Muscle of leg (tissue), 11 donors: ENCODE results near the gene MCHR1. TPM values are rescaled to one million over a fixed set of nuclear protein-coding genes. Genes with fewer than 3 reads are reported as not detected.
"Not testable (repeated sequence)": the region's sequence is repeated elsewhere in the genome, so short reads cannot be mapped to it uniquely, and the experiment has no call there.

Experiments used
- DNase-seq: peaks from one replicate; pipeline ENCODE4 v3.0.0; 2013
- H3K27ac ChIP-seq: one replicate; pipeline ENCODE4 v1.5.1; 2013; ENCODE audit warnings: mild to moderate bottlenecking, low read length, control low read depth
- H3K27me3 ChIP-seq: one replicate; pipeline ENCODE4 v1.6.1; 2013; ENCODE audit warnings: low read length; ENCODE audit not compliant: control insufficient read depth, insufficient read depth
- H3K36me3 ChIP-seq: one replicate; pipeline ENCODE4 v1.6.1; 2013; ENCODE audit warnings: low read length; ENCODE audit not compliant: control insufficient read depth, insufficient read depth
- H3K4me1 ChIP-seq: one replicate; pipeline ENCODE4 v1.6.1; 2013; ENCODE audit warnings: low read length; ENCODE audit not compliant: control insufficient read depth, insufficient read depth
- H3K4me3 ChIP-seq: one replicate; pipeline ENCODE4 v1.5.1; 2013; ENCODE audit warnings: low read length, control low read depth
- H3K9me3 ChIP-seq: replicated peaks from 2 replicates; pipeline ENCODE4 v1.6.1; 2013; ENCODE audit warnings: low read depth, low read length; ENCODE audit not compliant: control insufficient read depth
- WGBS: methylation state at CpG from one replicate; pipeline ENCODE4 v1.1.5; 2013; ENCODE audit warnings: missing lambda C conversion rate; ENCODE audit not compliant: insufficient coverage; 5-methylcytosine and 5-hydroxymethylcytosine counted together
- polyA plus RNA-seq, 8 donors: library from polyadenylated mRNA; unstranded; fragments of 120-200 nt; gene quantifications; one replicate each; pipeline versions ENCODE4 v1.2.1 to v1.2.3, GENCODE V29; 2013; ENCODE audit warnings: inconsistent platforms in 1 of 8, low replicate concordance in 1 of 8; ENCODE audit not compliant: insufficient read length in 8 of 8, insufficient read depth in 1 of 8
- total RNA-seq: library from RNA; stranded (reverse); fragments of 120-200 nt; gene quantifications from one replicate; pipeline ENCODE4 v1.2.4, GENCODE V29; 2013

The MCHR1 gene
- total and polyA plus RNA-seq, 9 donors, result 0.14 to 0.56 (median 0.26) TPM

DNA sequence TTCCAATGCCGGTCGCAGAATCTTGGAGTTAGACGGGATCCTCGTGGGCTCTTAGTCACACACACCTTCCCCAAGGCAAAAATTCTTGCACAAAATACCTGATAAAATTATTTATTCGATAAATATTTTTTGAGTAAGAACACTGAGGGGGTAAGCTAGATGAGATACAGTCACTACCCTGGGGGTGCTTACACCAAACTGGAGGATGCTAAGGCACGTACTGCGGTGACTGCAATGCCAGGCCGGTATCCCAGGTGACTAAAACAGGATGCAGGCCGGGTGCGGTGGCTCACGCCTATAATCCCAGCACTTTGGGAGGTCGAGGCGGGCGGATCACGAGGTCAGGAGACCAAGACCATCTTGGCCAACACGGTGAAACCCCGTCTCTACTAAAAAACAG, 41.0 kb upstream of the MCHR1 start:
- H3K36me3 ChIP-seq, result no peaks in the 10 kb centered on the region
- 98% methylated on average over 11 of the region's 17 CpGs for WGBS
- no peak for DNase-seq
- no peaks in the 10 kb centered on the region for H3K27me3 ChIP-seq
- H3K27ac ChIP-seq, result no peak overlapping the region
- H3K4me3 ChIP-seq, result no peak overlapping the region
- H3K9me3 ChIP-seq, result no peaks in the 10 kb centered on the region
- peaks cover 15% of the 10 kb centered on the region for H3K4me1 ChIP-seq

DNA sequence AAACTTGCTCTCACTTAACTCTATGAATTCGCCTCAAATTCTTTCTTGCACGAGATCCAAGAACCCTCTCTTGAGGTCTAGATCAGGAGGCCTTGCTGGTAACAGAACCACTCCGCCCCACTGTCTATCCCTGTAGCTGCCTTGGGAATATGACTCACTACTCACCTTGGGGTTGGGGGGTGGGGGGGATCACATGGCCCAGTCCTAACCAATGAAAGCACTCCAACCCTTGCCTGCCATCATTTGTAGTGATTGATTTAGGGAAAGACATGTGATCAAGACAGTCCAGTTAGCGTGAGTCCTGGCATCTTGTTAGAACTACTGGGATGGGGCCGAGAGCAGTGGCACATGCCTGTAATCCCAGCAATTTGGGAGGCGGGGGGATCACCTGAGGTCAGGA, 38.0 kb upstream of the MCHR1 start:
- peaks cover 11% of the 10 kb centered on the region for H3K4me1 ChIP-seq
- no peak for DNase-seq
- no peaks in the 10 kb centered on the region for H3K9me3 ChIP-seq
- H3K27me3 ChIP-seq, result no peaks in the 10 kb centered on the region
- no peak overlapping the region for H3K4me3 ChIP-seq
- H3K36me3 ChIP-seq, result no peaks in the 10 kb centered on the region
- 78% methylated on average over 4 of the region's 6 CpGs for WGBS
- no peak overlapping the region for H3K27ac ChIP-seq

DNA sequence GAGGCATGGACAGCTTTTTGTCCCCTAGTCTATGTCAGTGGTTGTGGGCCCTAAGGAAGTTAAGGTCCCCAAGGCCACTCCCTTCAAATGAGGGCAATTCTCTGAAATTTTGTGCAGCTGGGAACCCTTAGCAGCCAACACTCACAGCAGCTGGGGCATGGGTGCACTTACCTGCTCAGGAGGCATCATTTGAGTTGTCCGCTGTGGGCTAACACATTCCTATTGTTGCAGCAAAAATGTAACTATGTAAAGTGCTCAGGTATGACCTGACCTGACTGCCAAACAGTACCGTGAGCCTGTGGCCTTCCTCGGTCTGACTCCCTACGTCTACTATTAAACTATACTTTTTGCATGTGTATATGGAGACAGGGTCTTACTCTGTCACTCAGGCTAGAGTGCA, 37.0 kb upstream of the MCHR1 start:
- Histone ChIP-seq H3K36me3 (no peaks in the 10 kb centered on the region), H3K4me3 (no peak overlapping the region), H3K4me1 (peaks cover 16% of the 10 kb centered on the region), H3K27ac (no peak overlapping the region), H3K9me3 (no peaks in the 10 kb centered on the region), H3K27me3 (no peaks in the 10 kb centered on the region)
- no CpG with 5 or more reads among the region's 4 CpGs for WGBS
- DNase-seq, result no peak

DNA sequence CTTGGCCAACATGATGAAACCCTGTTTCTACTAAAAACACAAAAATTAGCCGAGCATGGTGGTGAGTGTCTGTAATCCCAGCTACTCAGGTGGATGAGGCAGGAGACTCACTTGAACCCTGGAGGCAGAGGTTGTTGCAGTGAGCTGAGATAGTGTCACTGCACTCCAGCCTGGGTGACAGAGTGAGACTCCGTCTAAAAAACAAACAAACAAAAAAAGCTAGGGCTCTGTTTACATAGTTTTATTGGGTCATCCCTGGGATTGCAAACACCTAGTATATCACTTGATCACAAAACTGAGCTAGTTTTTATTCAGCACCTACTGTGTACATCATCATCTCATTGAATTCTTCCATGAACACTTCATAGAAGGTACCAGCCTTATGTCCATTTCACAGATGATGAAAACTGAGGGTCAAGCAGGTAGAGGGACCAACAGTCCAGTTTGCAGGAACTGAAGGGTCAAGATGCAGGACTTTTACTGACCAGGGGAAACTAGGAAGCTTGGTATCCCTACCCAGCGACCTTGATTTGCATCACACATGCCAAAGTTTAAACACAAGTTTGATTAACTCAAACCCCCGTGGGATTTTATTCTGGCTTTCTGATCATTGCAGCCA, 33.6 kb upstream of the MCHR1 start:
- Histone ChIP-seq H3K27ac (no peak overlapping the region), H3K4me3 (no peak overlapping the region), H3K36me3 (no peaks in the 10 kb centered on the region), H3K4me1 (peaks cover 9% of the 10 kb centered on the region), H3K9me3 (no peaks in the 10 kb centered on the region), H3K27me3 (no peaks in the 10 kb centered on the region)
- WGBS, result 40% methylated on average over 1 of the region's 4 CpGs
- no peak for DNase-seq

DNA sequence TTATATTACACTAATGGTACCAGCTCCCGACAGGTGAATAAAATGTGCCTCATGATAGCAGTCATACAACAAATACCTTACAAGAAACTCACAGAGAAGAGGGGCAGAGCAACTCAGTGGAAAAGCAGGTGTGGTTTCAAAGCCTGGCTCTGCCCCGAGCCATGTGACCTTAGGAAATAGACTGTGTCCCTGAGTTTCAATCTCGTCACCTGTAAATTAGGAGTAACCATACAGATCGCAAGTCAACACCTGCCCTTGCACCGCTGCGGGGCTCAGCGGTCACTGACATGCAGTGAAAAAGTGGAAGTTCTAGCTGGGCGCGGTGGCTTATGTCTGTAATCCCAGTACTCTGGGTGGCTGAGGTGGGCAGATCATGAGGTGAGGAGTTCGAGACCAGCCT, 30.9 kb upstream of the MCHR1 start:
- Histone ChIP-seq H3K4me1 (peaks cover 26% of the 10 kb centered on the region), H3K27ac (no peak overlapping the region), H3K9me3 (no peaks in the 10 kb centered on the region), H3K27me3 (no peaks in the 10 kb centered on the region), H3K4me3 (no peak overlapping the region), H3K36me3 (no peaks in the 10 kb centered on the region)
- no peak for DNase-seq
- WGBS, result 87% methylated on average over 7 of the region's 10 CpGs

DNA sequence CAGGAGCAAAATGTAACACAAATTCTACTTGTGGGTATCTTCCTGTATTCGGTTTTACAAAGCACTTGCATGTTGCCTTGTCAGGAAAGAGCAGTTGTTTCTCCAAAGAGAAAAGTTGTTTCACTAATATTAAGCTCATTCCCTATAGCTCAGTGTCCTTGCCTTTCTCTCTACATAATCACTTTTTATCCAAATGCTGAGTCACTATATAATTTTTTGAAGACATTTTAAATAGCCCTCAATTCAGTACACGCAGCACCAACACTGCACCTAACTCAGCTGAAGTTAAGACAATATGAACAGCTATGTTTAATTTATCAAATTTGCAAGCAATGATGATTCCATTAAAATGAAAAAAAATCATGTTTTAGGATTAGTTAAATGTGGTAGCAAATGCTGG, 28.2 kb upstream of the MCHR1 start:
- H3K4me3 ChIP-seq, result no peak overlapping the region
- no peaks in the 10 kb centered on the region for H3K36me3 ChIP-seq
- peaks cover 46% of the 10 kb centered on the region for H3K4me1 ChIP-seq
- H3K27me3 ChIP-seq, result no peaks in the 10 kb centered on the region
- H3K9me3 ChIP-seq, result no peaks in the 10 kb centered on the region
- WGBS, result no CpG with 5 or more reads among the region's 2 CpGs
- H3K27ac ChIP-seq, result peak overlapping the region; percentile 99
- no peak for DNase-seq

DNA sequence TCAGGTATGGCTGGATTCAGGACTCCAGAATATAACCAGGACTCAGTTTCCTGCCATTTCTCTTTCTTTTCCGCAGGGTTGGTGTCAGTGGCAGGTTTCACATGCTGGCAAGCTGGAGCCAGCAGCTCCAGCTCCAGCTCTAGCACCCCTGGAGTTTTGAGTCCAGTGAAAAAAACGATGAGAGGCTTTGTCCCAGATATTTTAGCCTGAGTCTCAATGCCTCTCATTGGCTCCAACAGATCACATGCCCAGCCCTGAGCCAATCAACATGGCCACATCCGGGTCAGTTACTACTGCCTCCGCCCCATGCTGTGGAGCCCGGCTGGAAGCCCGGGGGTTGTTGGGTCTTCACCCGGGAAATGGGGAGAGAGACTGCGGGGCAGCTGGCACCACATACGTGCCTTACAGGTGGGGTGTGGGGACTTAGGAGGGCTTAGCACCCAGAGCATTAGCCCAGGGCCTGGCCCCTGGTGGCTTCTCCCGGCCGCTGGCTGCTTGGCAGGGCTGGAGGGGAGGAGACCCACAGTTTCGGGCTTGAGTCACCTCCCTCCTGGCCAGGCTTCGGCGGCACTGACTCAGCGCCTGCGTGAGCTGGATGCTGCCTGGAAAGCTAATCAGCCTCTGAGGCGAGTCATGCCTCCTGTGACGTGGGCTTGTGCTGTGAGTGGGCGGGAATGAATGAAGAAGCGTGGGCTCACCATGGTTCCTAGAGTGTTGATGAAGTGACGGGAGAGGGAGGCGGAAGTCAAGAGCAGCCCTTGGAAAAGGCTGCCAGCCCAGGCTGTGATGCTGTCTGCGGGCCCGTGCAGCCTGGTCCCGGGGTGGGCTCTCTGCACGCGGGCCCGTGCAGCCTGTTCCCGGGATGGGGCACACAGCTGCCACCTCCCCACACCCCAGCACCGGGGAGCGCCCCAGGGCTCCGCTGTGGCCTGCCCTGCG, 27.5 kb upstream of the MCHR1 start:
- 7% methylated on average over 25 of the region's 33 CpGs for WGBS

DNA sequence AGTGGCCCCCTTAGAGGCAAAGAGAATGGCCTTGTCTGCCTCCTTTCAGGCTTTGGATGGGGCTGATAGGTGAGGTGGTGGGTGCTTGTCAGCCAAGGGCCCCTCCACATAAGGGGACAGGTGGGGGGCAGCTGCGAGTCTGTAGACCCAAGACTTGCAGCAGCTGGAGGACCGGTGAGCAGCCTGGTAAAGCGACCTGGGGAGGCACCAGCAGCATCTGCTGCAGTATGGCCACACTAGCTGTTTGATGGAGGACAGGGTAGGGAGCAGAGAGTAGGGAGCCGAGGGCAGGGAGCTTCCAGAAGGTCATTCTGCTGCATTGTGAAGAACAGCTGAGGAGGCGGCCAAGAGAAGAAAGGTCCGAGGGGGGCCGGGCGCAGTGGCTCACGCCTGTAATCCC, 25.9 kb upstream of the MCHR1 start:
- no peak for DNase-seq
- Histone ChIP-seq H3K4me3 (no peak overlapping the region), H3K27me3 (no peaks in the 10 kb centered on the region), H3K36me3 (no peaks in the 10 kb centered on the region), H3K4me1 (peaks cover 39% of the 10 kb centered on the region), H3K27ac (peak overlapping the region; percentile 99), H3K9me3 (no peaks in the 10 kb centered on the region)
- WGBS, result 67% methylated on average over 8 of the region's 9 CpGs

More for the DNA sequence above, 27.5 kb upstream of the MCHR1 start:
- Histone ChIP-seq H3K27ac (peak overlapping the region; percentile 99), H3K4me3 (peak overlapping the region; percentile 83), H3K27me3 (no peaks in the 10 kb centered on the region), H3K9me3 (no peaks in the 10 kb centered on the region), H3K36me3 (no peaks in the 10 kb centered on the region), H3K4me1 (peaks cover 39% of the 10 kb centered on the region)
- peak; percentile 99 for DNase-seq

DNA sequence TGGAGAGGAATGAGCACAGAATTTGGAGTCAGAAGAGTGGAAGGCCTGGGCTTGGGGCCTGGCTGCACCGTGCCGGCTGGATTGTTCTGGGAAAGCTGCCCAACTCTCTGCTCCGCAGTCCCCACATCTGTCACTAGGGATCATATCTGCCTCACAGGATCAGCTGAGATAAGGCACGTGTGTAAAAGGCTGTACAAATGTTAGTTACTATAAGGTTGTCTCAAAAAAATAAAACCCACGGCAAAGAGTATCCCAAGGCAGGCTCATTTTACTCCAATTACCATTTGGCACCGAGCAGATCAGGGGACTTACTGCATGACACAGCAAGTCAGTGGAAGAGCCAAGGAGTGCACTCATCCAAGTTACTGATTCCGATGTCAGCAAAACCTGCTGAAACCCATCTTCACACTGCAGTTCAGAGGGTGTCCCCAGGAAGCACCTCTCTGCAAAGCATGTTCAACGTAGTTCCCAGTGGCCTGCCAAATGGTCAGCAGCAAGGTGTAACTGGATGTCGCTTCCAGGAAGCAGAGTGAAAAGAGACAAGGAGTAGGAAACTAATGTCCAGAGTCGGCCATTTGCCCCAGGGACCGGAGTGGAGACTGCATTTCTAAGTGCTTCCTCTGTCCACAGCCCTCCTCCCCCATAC, 24.6 kb upstream of the MCHR1 start:
- no peaks in the 10 kb centered on the region for H3K9me3 ChIP-seq
- H3K4me3 ChIP-seq, result no peak overlapping the region
- no peaks in the 10 kb centered on the region for H3K27me3 ChIP-seq
- 26% methylated on average over 3 of the region's 11 CpGs for WGBS
- peak overlapping the region; percentile 99 for H3K27ac ChIP-seq
- H3K4me1 ChIP-seq, result peaks cover 39% of the 10 kb centered on the region
- peak; percentile 95 for DNase-seq
- no peaks in the 10 kb centered on the region for H3K36me3 ChIP-seq

DNA sequence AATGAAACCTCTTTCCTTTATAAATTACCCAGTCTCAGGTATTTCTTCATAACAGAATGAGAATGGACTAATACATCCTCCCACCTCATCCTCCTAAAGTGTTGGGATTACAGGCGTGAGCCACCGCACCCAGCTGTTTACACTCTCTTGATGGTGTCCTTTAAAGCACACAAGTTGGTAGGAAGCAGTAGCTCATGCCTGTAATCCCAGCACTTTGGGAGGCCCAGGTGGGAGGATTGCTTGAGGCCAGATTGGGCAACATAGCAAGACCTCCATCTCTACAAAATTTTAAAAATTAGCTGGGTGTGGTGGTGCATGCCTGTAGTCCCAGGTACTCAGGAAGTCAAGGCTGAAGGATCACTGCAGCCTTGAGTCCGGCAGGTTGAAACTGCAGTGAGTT, 23.3 kb upstream of the MCHR1 start:
- H3K27me3 ChIP-seq, H3K4me3 ChIP-seq, H3K9me3 ChIP-seq, H3K36me3 ChIP-seq, H3K27ac ChIP-seq, DNase-seq: not testable (repeated sequence)
- peaks cover 39% of the 10 kb centered on the region for H3K4me1 ChIP-seq
- WGBS, result no CpG with 5 or more reads among the region's 3 CpGs
